Gastrocnemius medialis (tissue), 4 donors: ENCODE results near the gene PTEN.

ENCODE experiments used
- POLR2A ChIP-seq, 2 donors: fragments of 450-650 bp; IDR thresholded peaks; one replicate each; pipeline ENCODE4 v1.6.1; 2017; ENCODE audit warnings: antibody characterized with exemption in 2 of 2, mild to moderate bottlenecking in 2 of 2, moderate library complexity in 2 of 2
- TF ChIP-seq, protein P1 (sequence below), 5 experiments: fragments of 450-650 bp in 3 of 5; fragments of 200-600 bp in 2 of 5; sonication (generic) in 2 of 5; IDR thresholded peaks in 4 of 5; conservative IDR thresholded peaks in 1 of 5; 1 replicate in 4 of 5; 2 replicates in 1 of 5; pipeline ENCODE4 v1.5.1; 2016 to 2019; ENCODE audit warnings: antibody characterized with exemption in 5 of 5, mild to moderate bottlenecking in 3 of 5, moderate library complexity in 3 of 5

DNA sequence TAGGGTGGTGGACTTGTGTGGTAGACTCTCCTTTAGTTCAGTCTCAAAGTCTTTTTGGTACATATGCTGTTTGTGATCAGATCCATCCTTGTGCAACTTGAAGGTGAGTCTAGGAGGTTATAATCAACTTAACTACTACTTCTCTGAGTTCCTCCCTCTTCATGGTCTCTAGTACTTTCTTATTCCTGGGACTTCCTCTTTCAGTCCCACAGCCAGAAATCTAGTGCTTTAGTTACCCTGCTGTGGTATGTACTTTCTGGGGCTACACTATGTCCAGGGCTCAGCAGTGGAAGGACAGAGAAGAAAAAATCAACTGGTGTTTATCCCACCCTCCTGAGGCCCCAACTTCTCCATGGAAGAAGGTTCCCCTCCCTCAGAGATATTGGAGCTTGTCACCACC, 26.0 kb upstream of the PTEN start:
- no peak for TF ChIP-seq POLR2A (IDR thresholded peaks at IDR 0.05)
- TF ChIP-seq, protein P1, sequence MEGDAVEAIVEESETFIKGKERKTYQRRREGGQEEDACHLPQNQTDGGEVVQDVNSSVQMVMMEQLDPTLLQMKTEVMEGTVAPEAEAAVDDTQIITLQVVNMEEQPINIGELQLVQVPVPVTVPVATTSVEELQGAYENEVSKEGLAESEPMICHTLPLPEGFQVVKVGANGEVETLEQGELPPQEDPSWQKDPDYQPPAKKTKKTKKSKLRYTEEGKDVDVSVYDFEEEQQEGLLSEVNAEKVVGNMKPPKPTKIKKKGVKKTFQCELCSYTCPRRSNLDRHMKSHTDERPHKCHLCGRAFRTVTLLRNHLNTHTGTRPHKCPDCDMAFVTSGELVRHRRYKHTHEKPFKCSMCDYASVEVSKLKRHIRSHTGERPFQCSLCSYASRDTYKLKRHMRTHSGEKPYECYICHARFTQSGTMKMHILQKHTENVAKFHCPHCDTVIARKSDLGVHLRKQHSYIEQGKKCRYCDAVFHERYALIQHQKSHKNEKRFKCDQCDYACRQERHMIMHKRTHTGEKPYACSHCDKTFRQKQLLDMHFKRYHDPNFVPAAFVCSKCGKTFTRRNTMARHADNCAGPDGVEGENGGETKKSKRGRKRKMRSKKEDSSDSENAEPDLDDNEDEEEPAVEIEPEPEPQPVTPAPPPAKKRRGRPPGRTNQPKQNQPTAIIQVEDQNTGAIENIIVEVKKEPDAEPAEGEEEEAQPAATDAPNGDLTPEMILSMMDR (IDR thresholded peaks at IDR 0.05 in 4 of 5, conservative IDR thresholded peaks at IDR 0.05 in 1 of 5), result no peak
